H4 (cell line): ENCODE results near the gene RASAL1. TPM values are rescaled to one million over a fixed set of nuclear protein-coding genes. Genes with fewer than 3 reads are reported as not detected.

ENCODE experiments used
- DNase-seq: peaks from one replicate; pipeline ENCODE4 v3.0.0-alpha.2; 2015; ENCODE audit warnings: low spot score
- total RNA-seq: library from RNA; depleted of rRNA; stranded (reverse); fragments of >200 nt; shearing (Covaris generic); gene quantifications from 2 replicates; pipeline ENCODE4 v1.2.3, GENCODE V29; 2014

RASAL1 gene
- total RNA-seq, 1 experiment from 2014 or later = 0.08 TPM

- no peak for DNase-seq
These were observed 38.7 kb downstream of the RASAL1 start for GRCh38 chr12:113096675-113097461.

- no peak for DNase-seq
These were observed 40.2 kb downstream of the RASAL1 start for GRCh38 chr12:113095405-113095804.

GRCh38 chr12:113094738-113095137, 40.8 kb downstream of the RASAL1 start:
- no peak for DNase-seq

- no peak for DNase-seq
These were observed 42.0 kb downstream of the RASAL1 start for GRCh38 chr12:113093409-113094101.

GRCh38 chr12:113092607-113093408, 42.8 kb downstream of the RASAL1 start:
- no peak for DNase-seq

- DNase-seq = no peak
These were observed 44.1 kb downstream of the RASAL1 start for GRCh38 chr12:113091506-113091905.

- no peak for DNase-seq
These were observed 44.8 kb downstream of the RASAL1 start for GRCh38 chr12:113090740-113091139.

- DNase-seq = no peak
These were observed 45.7 kb downstream of the RASAL1 start for GRCh38 chr12:113089839-113090238.

- no peak for DNase-seq
These were observed 46.4 kb downstream of the RASAL1 start for GRCh38 chr12:113088971-113089756.

- DNase-seq = no peak
These were observed 47.5 kb downstream of the RASAL1 start for GRCh38 chr12:113088037-113088436.

- DNase-seq = no peak
These were observed 48.4 kb downstream of the RASAL1 start for GRCh38 chr12:113087193-113087592.

GRCh38 chr12:113086249-113087164, 49.1 kb downstream of the RASAL1 start:
- DNase-seq = peak; percentile 50

- no peak for DNase-seq
These were observed 51.6 kb downstream of the RASAL1 start for GRCh38 chr12:113083863-113084435.

GRCh38 chr12:113082486-113083148, 52.9 kb downstream of the RASAL1 start:
- no peak for DNase-seq

- DNase-seq = no peak
These were observed 53.7 kb downstream of the RASAL1 start for GRCh38 chr12:113081873-113082272.

GRCh38 chr12:113077859-113078255, 57.7 kb downstream of the RASAL1 start:
- DNase-seq = no peak

GRCh38 chr12:113077057-113077858, 58.3 kb downstream of the RASAL1 start:
- no peak for DNase-seq

- no peak for DNase-seq
These were observed 60.4 kb downstream of the RASAL1 start for GRCh38 chr12:113075137-113075683.
